Naive B cell (primary cell): Measurements from ENCODE around the gene UST. TPM values are rescaled to one million over a fixed set of nuclear protein-coding genes. Genes with fewer than 3 reads are reported as not detected.

Source experiments
- ATAC-seq, 2 donors: fragments of 150-1000 bp; cut with Tn5 transposase; 2 replicates each; pipeline ENCODE4 v1.10.0; 2021; ENCODE audit warnings: low read depth in 2 of 2, mild to moderate bottlenecking in 2 of 2, moderate library complexity in 2 of 2
- DNase-seq: peaks from one replicate; pipeline ENCODE4 v3.0.0; 2022
- H3K27ac Mint-ChIP-seq, 6 donors: one replicate each; pipeline ENCODE4 v1.8.0; 2020 to 2022; ENCODE audit warnings: mild to moderate bottlenecking in 6 of 6, mixed read lengths in 6 of 6, moderate library complexity in 5 of 6, inconsistent platforms in 2 of 6
- H3K27me3 Mint-ChIP-seq, 3 donors: one replicate each; pipeline ENCODE4 v1.8.0; 2021 to 2022; ENCODE audit warnings: mixed read lengths in 3 of 3, mild to moderate bottlenecking in 1 of 3
- H3K36me3 Mint-ChIP-seq, 2 donors: one replicate each; pipeline ENCODE4 v1.8.0; 2020 to 2022; ENCODE audit warnings: mixed read lengths in 2 of 2, inconsistent platforms in 1 of 2, mild to moderate bottlenecking in 1 of 2
- H3K4me1 Mint-ChIP-seq, 3 donors: one replicate each; pipeline ENCODE4 v1.8.0; 2020 to 2022; ENCODE audit warnings: mixed read lengths in 3 of 3, inconsistent platforms in 1 of 3, mild to moderate bottlenecking in 1 of 3, moderate library complexity in 1 of 3
- H3K4me3 Mint-ChIP-seq, 8 donors: one replicate each; pipeline ENCODE4 v1.8.0; 2020 to 2022; ENCODE audit warnings: mild to moderate bottlenecking in 8 of 8, mixed read lengths in 8 of 8, moderate library complexity in 8 of 8, inconsistent platforms in 2 of 8
- H3K9me3 Mint-ChIP-seq, 7 donors: one replicate each; pipeline ENCODE4 v1.8.0; 2020 to 2022; ENCODE audit warnings: mixed read lengths in 7 of 7, mild to moderate bottlenecking in 5 of 7, inconsistent platforms in 2 of 7, moderate library complexity in 1 of 7
- polyA plus RNA-seq, 6 donors: library from polyadenylated mRNA; unstranded; fragments of 300-500 nt; fragmentation: Illumina TruSeq; gene quantifications; one replicate each; pipeline ENCODE4 v1.2.3, GENCODE V29; 2021; ENCODE audit warnings: low read depth in 6 of 6

UST gene
- polyA plus RNA-seq, 6 donors from 2014 or later = 2.8 to 7.2 (median 5.2) TPM

DNA sequence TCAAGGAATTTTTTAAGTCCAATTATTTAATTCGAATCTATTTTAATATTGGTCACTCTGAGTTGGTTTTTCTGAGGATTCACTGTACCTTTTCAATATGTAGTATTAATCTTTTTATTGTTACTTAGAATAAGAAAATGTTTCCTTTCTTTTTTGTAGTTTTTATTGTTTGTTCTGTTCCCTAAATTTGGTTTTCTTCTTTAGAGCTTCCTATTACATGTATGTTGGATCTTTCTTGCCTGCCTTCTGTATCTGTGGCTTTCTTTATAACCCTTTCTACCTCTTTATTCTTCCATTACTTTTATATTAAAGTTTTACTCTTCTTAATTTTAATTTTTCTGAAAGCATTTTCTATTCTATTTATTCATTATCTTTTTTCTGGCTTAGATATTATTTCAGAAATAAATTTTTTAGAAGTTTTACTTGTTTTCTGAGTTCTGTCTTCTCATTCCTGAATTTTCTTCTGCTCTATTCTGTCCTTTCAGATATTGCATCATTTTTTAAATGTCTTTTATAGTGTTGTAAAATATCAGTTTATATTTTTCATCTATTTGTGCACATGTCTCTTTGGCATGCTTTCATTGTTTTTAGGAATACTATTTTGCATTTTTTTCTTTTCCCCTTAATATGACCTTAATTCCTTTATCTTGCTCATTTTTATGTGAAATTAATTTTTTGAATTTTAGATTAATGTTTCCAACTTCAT is 33.6 kb upstream of the UST start:
- no peak for DNase-seq
- Mint-ChIP-seq H3K27ac (no peak overlapping the region), H3K4me3 (peak overlapping the region in 1 of 8 donors; percentile 23), H3K27me3 (no peaks in the 10 kb centered on the region), H3K4me1 (no peaks in the 10 kb centered on the region), H3K36me3 (peaks cover 4 to 22% of the 10 kb centered on the region in 2 donors), H3K9me3 (peaks cover 3 to 27% (median 8%) of the 10 kb centered on the region in 7 donors)
- no peak for ATAC-seq

DNA sequence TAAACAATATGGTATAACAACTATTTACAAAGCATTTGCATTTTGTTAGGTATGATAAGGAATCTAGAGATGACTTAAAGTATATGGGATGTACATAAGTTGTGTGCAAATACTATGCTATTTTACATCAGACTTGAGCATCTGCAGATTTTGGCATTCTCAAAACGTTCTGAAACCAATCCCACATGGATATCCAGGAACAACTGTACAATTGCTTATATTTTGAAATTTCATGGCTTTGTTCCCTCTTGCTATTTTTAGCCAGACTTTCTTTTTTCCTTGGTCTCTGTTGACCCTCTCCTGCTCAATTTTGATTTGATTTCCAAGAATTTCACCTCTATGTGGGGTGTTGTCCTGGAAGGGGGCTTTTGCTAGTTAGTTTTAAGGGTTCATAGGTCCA is 32.9 kb upstream of the UST start:
- Mint-ChIP-seq H3K27me3 (no peaks in the 10 kb centered on the region), H3K9me3 (peaks cover 3 to 27% (median 8%) of the 10 kb centered on the region in 7 donors), H3K27ac (no peak overlapping the region), H3K4me3 (no peak overlapping the region), H3K36me3 (peaks cover 4 to 22% of the 10 kb centered on the region in 2 donors), H3K4me1 (no peaks in the 10 kb centered on the region)
- no peak for ATAC-seq
- DNase-seq = no peak

DNA sequence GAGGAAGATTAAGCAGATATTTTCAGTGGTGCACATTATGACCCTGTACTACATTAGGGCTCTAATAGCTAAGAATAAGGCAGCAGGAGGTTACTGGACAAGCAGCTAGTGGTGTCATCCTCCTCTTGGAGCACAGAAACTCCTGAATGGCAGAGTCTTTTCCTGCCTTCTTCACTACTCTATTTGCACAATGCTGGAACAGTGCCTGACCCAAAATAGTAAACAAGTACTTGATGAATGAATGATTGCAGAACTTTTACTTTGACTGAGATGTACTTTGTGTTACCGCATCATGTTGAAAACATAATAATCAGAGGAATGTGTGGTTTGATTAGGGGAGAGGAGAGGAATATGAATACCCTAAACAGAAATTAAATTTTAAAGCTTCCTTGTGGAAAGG is 30.0 kb upstream of the UST start:
- H3K36me3 Mint-ChIP-seq = peaks cover 4 to 22% of the 10 kb centered on the region in 2 donors
- H3K9me3 Mint-ChIP-seq = peaks cover 3 to 23% (median 8%) of the 10 kb centered on the region in 7 donors
- no peaks in the 10 kb centered on the region for H3K4me1 Mint-ChIP-seq
- no peak overlapping the region for H3K27ac Mint-ChIP-seq
- peaks cover 0 to 11% (median 9%) of the 10 kb centered on the region in 3 donors for H3K27me3 Mint-ChIP-seq
- H3K4me3 Mint-ChIP-seq = no peak overlapping the region
- ATAC-seq (no peak), DNase-seq (no peak)

DNA sequence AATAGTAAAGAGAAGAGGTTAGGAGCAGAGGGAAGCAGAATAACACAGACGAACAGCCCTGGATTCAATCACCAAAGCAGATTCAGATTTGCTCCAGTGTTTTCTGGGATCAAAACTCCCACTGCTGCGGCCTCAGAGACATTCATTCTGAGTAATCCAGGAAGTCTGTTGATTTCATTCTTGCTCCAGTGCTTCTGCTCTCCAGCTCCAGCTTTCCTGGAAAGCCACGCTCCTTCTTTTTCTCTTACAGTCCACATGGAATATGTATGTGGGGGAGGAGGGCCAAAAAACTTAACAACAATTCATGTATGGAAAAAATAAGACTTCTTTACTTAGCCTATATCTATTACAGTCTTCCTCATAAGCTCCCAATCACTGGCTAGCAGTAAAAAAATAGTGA is 26.4 kb upstream of the UST start:
- peaks cover 0 to 9% of the 10 kb centered on the region in 2 donors for H3K36me3 Mint-ChIP-seq
- ATAC-seq (no peak), DNase-seq (no peak)
- H3K4me1 Mint-ChIP-seq = no peaks in the 10 kb centered on the region
- H3K27me3 Mint-ChIP-seq = peaks cover 0 to 20% (median 17%) of the 10 kb centered on the region in 3 donors
- H3K9me3 Mint-ChIP-seq = peaks cover 0 to 11% (median 5%) of the 10 kb centered on the region in 7 donors
- no peak overlapping the region for H3K4me3 Mint-ChIP-seq
- no peak overlapping the region for H3K27ac Mint-ChIP-seq

DNA sequence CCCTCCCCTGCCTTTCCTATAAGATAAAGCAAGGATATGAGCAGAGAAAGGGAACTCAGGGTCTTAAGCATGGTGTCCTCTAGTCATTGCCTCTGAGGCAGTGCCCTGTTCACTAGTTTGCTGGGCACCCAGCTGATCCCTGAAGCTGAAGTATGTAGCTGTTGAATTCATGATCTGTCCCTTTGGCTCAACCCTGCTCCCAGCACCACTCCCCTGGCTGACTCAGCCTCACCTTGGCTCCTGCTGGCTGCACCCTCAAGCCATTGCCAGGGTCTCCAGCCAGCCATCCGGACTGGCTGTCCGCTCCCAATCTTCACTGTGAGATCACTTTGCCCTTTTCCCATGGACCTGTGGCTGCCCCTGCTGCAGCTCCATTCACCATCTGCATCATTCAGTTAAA is 25.9 kb upstream of the UST start:
- peak overlapping the region in 1 of 6 donors; percentile 17 for H3K27ac Mint-ChIP-seq
- peaks cover 0 to 16% (median 9%) of the 10 kb centered on the region in 7 donors for H3K9me3 Mint-ChIP-seq
- peaks cover 3 to 8% of the 10 kb centered on the region in 2 donors for H3K36me3 Mint-ChIP-seq
- ATAC-seq (no peak), DNase-seq (no peak)
- H3K27me3 Mint-ChIP-seq = peaks cover 0 to 20% (median 17%) of the 10 kb centered on the region in 3 donors
- no peaks in the 10 kb centered on the region for H3K4me1 Mint-ChIP-seq
- H3K4me3 Mint-ChIP-seq = no peak overlapping the region

DNA sequence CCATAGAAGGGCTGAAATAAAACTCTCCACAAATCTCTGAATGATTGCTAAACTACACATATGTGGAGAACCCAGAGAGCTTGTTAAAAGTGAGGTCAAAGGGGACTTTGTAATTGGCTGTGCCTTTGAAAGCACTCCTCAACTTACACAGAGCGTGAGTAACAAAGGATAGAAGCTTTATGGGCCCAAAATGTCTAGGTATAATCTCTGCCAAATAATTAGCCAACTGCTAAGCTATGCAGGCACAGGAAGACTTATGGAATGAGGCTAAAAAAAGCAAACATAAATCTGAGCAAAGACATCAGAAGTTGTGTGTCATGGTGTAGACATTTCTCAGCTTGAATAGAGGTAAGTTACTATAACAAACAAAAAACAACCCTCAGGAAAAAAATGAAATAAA is 23.3 kb upstream of the UST start:
- Mint-ChIP-seq H3K36me3 (peaks cover 8 to 12% of the 10 kb centered on the region in 2 donors), H3K27ac (no peak overlapping the region), H3K9me3 (peaks cover 4 to 27% (median 14%) of the 10 kb centered on the region in 7 donors), H3K27me3 (peaks cover 0 to 20% (median 17%) of the 10 kb centered on the region in 3 donors), H3K4me3 (no peak overlapping the region), H3K4me1 (no peaks in the 10 kb centered on the region)
- DNase-seq (no peak), ATAC-seq (no peak)

DNA sequence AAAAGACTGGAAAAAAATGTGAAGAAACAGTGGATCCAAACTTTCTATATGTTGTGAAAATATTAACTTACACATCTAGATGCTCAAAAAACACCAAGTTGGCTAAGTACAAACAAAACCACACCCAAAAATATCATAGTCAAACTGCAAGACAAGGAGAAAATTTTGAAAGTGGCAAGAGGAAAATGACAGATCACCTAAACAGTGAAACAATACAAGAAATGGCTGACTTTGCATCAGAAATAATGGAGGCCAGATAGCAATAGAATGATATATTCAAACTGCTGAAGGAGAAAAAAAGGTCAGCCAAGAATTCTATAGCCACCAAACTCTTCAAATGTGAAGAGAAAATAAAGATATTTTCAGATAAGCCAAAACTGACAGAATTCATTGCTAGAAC is 22.4 kb upstream of the UST start:
- Mint-ChIP-seq H3K27me3 (peaks cover 0 to 20% (median 17%) of the 10 kb centered on the region in 3 donors), H3K4me1 (no peaks in the 10 kb centered on the region), H3K27ac (no peak overlapping the region), H3K9me3 (peaks cover 4 to 27% (median 14%) of the 10 kb centered on the region in 7 donors), H3K36me3 (peaks cover 8 to 12% of the 10 kb centered on the region in 2 donors), H3K4me3 (no peak overlapping the region)
- ATAC-seq (no peak), DNase-seq (no peak)

DNA sequence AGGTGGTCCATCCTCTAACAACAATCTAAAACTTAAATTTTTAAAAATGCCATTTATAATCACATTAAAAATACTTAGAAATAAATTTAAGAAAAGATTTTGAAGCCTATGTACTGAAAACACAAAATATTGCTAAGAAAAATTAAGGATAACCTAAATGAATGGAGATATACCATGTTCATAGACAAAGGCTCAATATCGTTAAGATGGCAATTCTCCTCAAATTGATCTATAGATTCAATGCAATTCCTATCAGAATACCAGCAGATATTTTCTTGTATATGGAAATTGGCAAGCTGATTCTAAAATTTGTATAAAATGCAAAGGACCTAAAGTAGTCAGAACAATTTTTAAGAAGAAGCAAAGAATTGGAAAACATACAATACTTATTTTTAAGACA is 19.7 kb upstream of the UST start:
- Mint-ChIP-seq H3K4me3 (no peak overlapping the region), H3K36me3 (peaks cover 8 to 12% of the 10 kb centered on the region in 2 donors), H3K27ac (no peak overlapping the region), H3K9me3 (peaks cover 0 to 27% (median 14%) of the 10 kb centered on the region in 7 donors), H3K4me1 (no peaks in the 10 kb centered on the region), H3K27me3 (peaks cover 0 to 7% (median 2%) of the 10 kb centered on the region in 3 donors)
- no peak for ATAC-seq
- DNase-seq = no peak

DNA sequence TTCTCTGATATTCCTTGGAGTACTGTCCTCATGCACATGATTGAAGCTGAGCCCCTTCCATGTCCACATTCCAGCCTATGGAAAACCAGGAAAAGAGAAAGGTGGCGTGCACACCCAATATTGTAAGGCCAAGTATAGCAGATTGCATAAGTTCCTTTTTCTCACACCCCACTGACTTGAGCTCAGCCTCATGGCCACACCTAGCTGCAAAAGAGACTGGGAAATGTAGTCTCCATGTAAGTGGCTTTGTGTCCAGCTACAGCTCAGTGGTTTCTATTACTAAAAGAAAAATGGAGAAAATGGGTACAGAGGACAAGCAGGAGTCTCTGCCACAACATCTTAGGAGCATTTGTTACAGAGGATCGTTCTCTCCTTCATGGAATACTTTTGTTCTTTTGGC is 10.8 kb upstream of the UST start:
- Mint-ChIP-seq H3K36me3 (no peaks in the 10 kb centered on the region), H3K27me3 (no peaks in the 10 kb centered on the region), H3K9me3 (peaks cover 0 to 7% (median 0%) of the 10 kb centered on the region in 7 donors), H3K4me3 (no peak overlapping the region), H3K27ac (no peak overlapping the region), H3K4me1 (peaks cover 10 to 23% (median 16%) of the 10 kb centered on the region in 3 donors)
- DNase-seq (no peak), ATAC-seq (peak; percentile 65 to 67)

DNA sequence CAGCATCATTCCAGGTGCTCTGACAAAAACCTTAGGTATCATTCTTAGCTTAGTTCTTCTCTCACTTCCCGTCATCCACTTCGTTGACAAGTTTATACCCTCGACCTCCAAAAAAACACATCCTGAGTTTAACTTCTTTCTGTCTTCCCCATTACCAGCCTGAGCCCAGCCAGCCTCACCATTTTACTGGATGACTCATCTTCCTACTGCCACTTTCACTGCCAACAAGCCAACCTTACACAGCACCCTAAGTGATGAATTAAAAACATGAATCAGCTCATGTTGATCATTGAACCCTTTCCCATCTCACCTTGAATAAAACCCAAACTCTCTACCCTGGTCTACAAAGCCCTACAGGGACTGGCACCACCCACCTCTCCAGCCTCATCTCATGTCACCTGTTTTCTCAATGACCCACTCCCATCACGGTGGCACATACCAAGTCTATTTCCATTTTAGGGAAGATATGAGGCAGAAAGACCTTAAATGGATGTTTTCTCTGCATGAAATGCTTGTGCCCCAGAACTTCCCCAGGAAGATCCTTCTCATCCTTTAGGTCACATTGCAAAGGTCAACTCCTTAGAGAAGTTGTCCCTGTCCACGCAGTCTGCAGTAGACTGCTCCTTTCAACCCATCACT is 9.9 kb upstream of the UST start:
- Mint-ChIP-seq H3K27me3 (no peaks in the 10 kb centered on the region), H3K4me1 (peaks cover 10 to 23% (median 21%) of the 10 kb centered on the region in 3 donors), H3K36me3 (no peaks in the 10 kb centered on the region), H3K27ac (peak overlapping the region in 3 of 6 donors; percentile 2 to 80 (median 13)), H3K9me3 (peaks cover 0 to 7% (median 0%) of the 10 kb centered on the region in 7 donors), H3K4me3 (peak overlapping the region in 1 of 8 donors; percentile 57)
- ATAC-seq (no peak), DNase-seq (no peak)

DNA sequence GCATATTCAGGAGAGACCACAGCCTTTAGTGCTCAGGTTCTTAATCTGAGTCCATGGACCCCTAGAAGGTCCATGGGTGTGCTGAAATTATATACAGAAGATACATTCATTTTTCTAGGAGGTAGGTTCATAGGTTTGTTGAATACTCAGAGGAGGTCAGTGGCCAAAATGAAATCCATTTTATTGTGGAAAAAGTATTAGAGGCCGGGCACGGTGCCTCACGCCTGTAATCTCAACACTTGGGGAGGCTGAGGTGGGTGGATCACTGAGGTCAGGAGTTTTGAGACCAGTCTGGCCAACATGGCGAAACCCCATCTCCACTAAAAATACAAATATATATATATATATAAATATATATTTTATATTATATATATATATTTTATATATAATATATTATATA is 9.0 kb upstream of the UST start:
- Mint-ChIP-seq H3K9me3 (peaks cover 0 to 7% (median 0%) of the 10 kb centered on the region in 7 donors), H3K27ac (no peak overlapping the region), H3K36me3 (no peaks in the 10 kb centered on the region), H3K27me3 (no peaks in the 10 kb centered on the region), H3K4me1 (peaks cover 10 to 23% (median 21%) of the 10 kb centered on the region in 3 donors), H3K4me3 (no peak overlapping the region)
- ATAC-seq (no peak), DNase-seq (no peak)

DNA sequence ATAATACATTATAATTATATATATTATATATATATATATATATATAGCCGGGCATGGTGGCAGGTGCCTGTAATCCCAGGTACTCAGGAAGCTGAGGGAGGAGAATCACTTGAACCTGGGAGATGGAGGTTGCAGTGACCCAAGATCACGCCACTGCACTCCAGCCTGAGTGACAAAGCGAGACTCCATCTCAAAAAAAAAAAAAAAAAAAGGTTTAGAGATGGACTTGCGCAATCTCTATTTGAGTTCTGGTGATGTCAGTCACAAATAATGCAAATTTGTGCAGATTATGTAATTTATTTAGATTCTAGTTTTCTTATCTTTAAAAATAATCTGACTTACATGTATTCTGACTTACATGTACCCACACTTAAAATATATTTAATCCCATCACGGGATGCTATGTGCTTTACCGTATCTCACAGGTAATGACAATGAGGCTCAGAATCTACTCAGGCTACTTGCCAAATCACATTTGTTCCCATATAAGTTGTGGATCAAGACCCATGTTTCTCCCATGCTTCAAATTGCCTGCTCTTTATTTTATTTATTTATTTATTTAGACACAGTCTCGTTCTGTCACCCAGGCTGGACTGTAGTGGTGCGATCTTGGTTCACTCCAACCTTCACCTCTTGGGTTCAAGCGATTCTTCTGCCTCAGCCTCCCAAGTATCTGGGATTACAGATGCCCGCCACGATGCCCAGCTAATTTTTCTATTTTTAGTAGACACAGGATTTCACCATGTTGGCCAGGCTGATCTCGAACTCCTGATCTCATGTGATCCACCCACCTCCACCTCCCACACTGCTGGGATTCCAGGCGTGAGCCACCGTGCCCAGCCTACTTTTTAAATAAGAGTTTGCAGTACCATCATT is 7.6 kb upstream of the UST start:
- no peaks in the 10 kb centered on the region for H3K27me3 Mint-ChIP-seq
- DNase-seq (no peak), ATAC-seq (peak in 1 of 2 donors; percentile 15)
- peak overlapping the region in 1 of 8 donors; percentile 51 for H3K4me3 Mint-ChIP-seq
- no peaks in the 10 kb centered on the region for H3K36me3 Mint-ChIP-seq
- H3K4me1 Mint-ChIP-seq = peaks cover 10 to 23% (median 21%) of the 10 kb centered on the region in 3 donors
- H3K27ac Mint-ChIP-seq = peak overlapping the region in 1 of 6 donors; percentile 39
- peaks cover 0 to 7% (median 0%) of the 10 kb centered on the region in 7 donors for H3K9me3 Mint-ChIP-seq

DNA sequence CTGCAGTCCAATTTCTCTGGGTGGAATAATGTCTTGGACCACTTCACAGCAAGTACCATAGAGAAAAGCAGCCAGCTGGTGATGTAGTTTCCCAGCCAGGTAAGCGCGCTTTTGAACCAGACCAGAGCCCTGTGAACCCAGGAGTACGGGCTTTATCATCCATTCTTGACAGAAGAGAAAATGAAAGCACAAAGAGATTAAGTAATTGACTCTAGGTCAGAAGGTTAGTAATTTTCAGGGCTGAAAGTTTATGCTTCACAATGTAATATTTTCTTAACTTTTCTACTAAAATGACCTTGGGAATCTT is 7.1 kb upstream of the UST start:
- no peaks in the 10 kb centered on the region for H3K36me3 Mint-ChIP-seq
- ATAC-seq (peak in 1 of 2 donors; percentile 49), DNase-seq (no peak)
- no peaks in the 10 kb centered on the region for H3K27me3 Mint-ChIP-seq
- peak overlapping the region in 1 of 8 donors; percentile 51 for H3K4me3 Mint-ChIP-seq
- peak overlapping the region in 1 of 6 donors; percentile 39 for H3K27ac Mint-ChIP-seq
- peaks cover 10 to 23% (median 21%) of the 10 kb centered on the region in 3 donors for H3K4me1 Mint-ChIP-seq
- H3K9me3 Mint-ChIP-seq = peaks cover 0 to 7% (median 0%) of the 10 kb centered on the region in 7 donors
